Measurements from ENCODE around the gene POLR1H. TPM values are rescaled to one million over a fixed set of nuclear protein-coding genes. Genes with fewer than 3 reads are reported as not detected.
"Not testable (repeated sequence)": the region's sequence is repeated elsewhere in the genome, so short reads cannot be mapped to it uniquely, and the experiment has no call there.

The POLR1H gene
- total RNA-seq, 1 donor from 2014 or later = 16.8 TPM

DNA sequence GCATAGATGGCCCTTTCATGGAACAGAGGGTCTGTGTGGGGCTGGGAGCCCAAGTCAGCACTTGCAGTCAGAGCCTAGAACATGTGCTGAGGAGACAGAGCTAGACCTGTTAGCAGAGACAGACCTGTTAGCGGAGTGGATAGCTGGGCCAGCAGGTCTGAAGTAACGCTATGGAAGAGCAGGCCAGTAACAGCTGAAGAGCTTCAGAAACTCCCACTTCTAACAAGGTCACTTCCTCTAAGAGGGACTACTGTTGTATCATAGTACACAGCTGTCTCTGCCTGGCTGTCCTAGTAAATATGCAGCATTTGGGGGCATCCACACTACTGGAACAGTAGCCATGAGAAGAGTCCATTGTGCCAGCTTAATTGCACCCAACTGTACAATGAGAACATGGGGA, 41.2 kb upstream of the POLR1H start:
- no peak for FAIRE-seq
- Mint-ChIP-seq H3K27me3 (ENCODE audit: low read depth, unreplicated experiment) (peaks cover 2% of the 10 kb centered on the region), H3K4me1 (ENCODE audit: low read depth, unreplicated experiment) (no peaks in the 10 kb centered on the region), H3K9me3 (ENCODE audit: unreplicated experiment) (no peaks in the 10 kb centered on the region), H3K27ac (ENCODE audit: unreplicated experiment) (no peak overlapping the region), H3K36me3 (ENCODE audit: low read depth, unreplicated experiment) (peaks cover 2% of the 10 kb centered on the region), H3K4me3 (ENCODE audit: unreplicated experiment) (no peak overlapping the region)
- H3K9ac ChIP-seq (ENCODE audit: low read length) = no peak overlapping the region
- no peaks in the 10 kb centered on the region for H4K20me1 ChIP-seq (ENCODE audit: insufficient read depth, low read length)
- H3K9me3 ChIP-seq (ENCODE audit: insufficient read depth, low read depth, low read length) = no peaks in the 10 kb centered on the region
- no peaks in the 10 kb centered on the region for H3K79me2 ChIP-seq (ENCODE audit: insufficient read depth, low read length)
- no peaks in the 10 kb centered on the region for H3K27me3 ChIP-seq (ENCODE audit: insufficient read depth, low read length)
- H3K27ac ChIP-seq (ENCODE audit: low read depth, low read length) = no peak overlapping the region
- no peak overlapping the region for H2AFZ ChIP-seq (ENCODE audit: low read depth, low read length)
- H3K36me3 ChIP-seq (ENCODE audit: insufficient read depth, low read length) = no peaks in the 10 kb centered on the region
- no peaks in the 10 kb centered on the region for H3K4me1 ChIP-seq (ENCODE audit: insufficient read depth, low read length)
- no peak overlapping the region for H3K4me3 ChIP-seq (ENCODE audit: insufficient read depth, low read depth, low read length)
- DNase-seq (ENCODE audit: low read depth) = no peak
- TF ChIP-seq EZH2 (IDR thresholded peaks at IDR 0.05; ENCODE audit: insufficient read depth, low read length) = no peak
- TF ChIP-seq, protein P1, sequence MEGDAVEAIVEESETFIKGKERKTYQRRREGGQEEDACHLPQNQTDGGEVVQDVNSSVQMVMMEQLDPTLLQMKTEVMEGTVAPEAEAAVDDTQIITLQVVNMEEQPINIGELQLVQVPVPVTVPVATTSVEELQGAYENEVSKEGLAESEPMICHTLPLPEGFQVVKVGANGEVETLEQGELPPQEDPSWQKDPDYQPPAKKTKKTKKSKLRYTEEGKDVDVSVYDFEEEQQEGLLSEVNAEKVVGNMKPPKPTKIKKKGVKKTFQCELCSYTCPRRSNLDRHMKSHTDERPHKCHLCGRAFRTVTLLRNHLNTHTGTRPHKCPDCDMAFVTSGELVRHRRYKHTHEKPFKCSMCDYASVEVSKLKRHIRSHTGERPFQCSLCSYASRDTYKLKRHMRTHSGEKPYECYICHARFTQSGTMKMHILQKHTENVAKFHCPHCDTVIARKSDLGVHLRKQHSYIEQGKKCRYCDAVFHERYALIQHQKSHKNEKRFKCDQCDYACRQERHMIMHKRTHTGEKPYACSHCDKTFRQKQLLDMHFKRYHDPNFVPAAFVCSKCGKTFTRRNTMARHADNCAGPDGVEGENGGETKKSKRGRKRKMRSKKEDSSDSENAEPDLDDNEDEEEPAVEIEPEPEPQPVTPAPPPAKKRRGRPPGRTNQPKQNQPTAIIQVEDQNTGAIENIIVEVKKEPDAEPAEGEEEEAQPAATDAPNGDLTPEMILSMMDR (IDR thresholded peaks at IDR 0.05; ENCODE audit: insufficient read depth, low read depth, low read length) = no peak
- H3K4me2 ChIP-seq (ENCODE audit: low read length) = no peak overlapping the region

DNA sequence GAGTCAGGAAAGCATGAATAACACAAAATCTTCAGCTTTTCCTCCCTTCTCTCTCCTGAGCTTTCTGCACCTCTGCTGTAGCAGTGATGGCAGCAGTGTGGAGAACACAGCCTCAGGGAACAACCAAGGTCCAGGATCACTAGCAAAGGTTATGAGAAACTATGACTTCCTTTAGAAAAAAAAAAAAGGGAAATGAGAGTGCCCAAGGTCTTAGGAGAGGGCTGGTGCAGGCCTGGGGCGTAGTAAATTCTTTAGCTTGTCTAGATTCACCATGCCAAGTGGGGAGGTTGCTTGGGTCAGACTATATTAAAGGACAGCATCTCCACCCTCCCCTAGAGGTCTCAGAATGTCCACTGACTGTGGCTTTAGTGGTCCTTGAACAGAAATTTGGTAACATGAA, 40.4 kb upstream of the POLR1H start:
- Histone ChIP-seq H3K4me2 (ENCODE audit: low read length) (no peak overlapping the region), H3K79me2 (ENCODE audit: insufficient read depth, low read length) (no peaks in the 10 kb centered on the region), H4K20me1 (ENCODE audit: insufficient read depth, low read length) (no peaks in the 10 kb centered on the region), H3K4me3 (ENCODE audit: insufficient read depth, low read depth, low read length) (no peak overlapping the region), H2AFZ (ENCODE audit: low read depth, low read length) (no peak overlapping the region), H3K9ac (ENCODE audit: low read length) (no peak overlapping the region), H3K9me3 (ENCODE audit: insufficient read depth, low read depth, low read length) (no peaks in the 10 kb centered on the region), H3K36me3 (ENCODE audit: insufficient read depth, low read length) (no peaks in the 10 kb centered on the region), H3K27ac (ENCODE audit: low read depth, low read length) (no peak overlapping the region), H3K27me3 (ENCODE audit: insufficient read depth, low read length) (no peaks in the 10 kb centered on the region), H3K4me1 (ENCODE audit: insufficient read depth, low read length) (no peaks in the 10 kb centered on the region)
- TF ChIP-seq EZH2 (IDR thresholded peaks at IDR 0.05; ENCODE audit: insufficient read depth, low read length) = no peak
- TF ChIP-seq, protein P1 (IDR thresholded peaks at IDR 0.05; ENCODE audit: insufficient read depth, low read depth, low read length) = no peak
- Mint-ChIP-seq H3K27ac (ENCODE audit: unreplicated experiment) (no peak overlapping the region), H3K36me3 (ENCODE audit: low read depth, unreplicated experiment) (peaks cover 2% of the 10 kb centered on the region), H3K9me3 (ENCODE audit: unreplicated experiment) (no peaks in the 10 kb centered on the region), H3K4me3 (ENCODE audit: unreplicated experiment) (no peak overlapping the region), H3K4me1 (ENCODE audit: low read depth, unreplicated experiment) (no peaks in the 10 kb centered on the region), H3K27me3 (ENCODE audit: low read depth, unreplicated experiment) (peaks cover 2% of the 10 kb centered on the region)
- no peak for DNase-seq (ENCODE audit: low read depth)
- FAIRE-seq = no peak

- H3K4me3 ChIP-seq (ENCODE audit: insufficient read depth, low read depth, low read length) = no peak overlapping the region
- no peak overlapping the region for H2AFZ ChIP-seq (ENCODE audit: low read depth, low read length)
- no peak for DNase-seq (ENCODE audit: low read depth)
- no peak overlapping the region for H3K4me3 Mint-ChIP-seq (ENCODE audit: unreplicated experiment)
- H3K79me2 ChIP-seq (ENCODE audit: insufficient read depth, low read length) = no peaks in the 10 kb centered on the region
- H3K36me3 Mint-ChIP-seq (ENCODE audit: low read depth, unreplicated experiment) = peaks cover 4% of the 10 kb centered on the region
- H3K27ac ChIP-seq (ENCODE audit: low read depth, low read length) = no peak overlapping the region
- no peak overlapping the region for H3K4me2 ChIP-seq (ENCODE audit: low read length)
- H3K9me3 Mint-ChIP-seq (ENCODE audit: unreplicated experiment) = no peaks in the 10 kb centered on the region
- H3K27me3 Mint-ChIP-seq (ENCODE audit: low read depth, unreplicated experiment) = peaks cover 4% of the 10 kb centered on the region
- no peak overlapping the region for H3K27ac Mint-ChIP-seq (ENCODE audit: unreplicated experiment)
- no peaks in the 10 kb centered on the region for H3K27me3 ChIP-seq (ENCODE audit: insufficient read depth, low read length)
- H3K9ac ChIP-seq (ENCODE audit: low read length) = no peak overlapping the region
- H4K20me1 ChIP-seq (ENCODE audit: insufficient read depth, low read length) = no peaks in the 10 kb centered on the region
- no peaks in the 10 kb centered on the region for H3K4me1 Mint-ChIP-seq (ENCODE audit: low read depth, unreplicated experiment)
- TF ChIP-seq, protein P1 (IDR thresholded peaks at IDR 0.05; ENCODE audit: insufficient read depth, low read depth, low read length) = no peak
- no peak for TF ChIP-seq EZH2 (IDR thresholded peaks at IDR 0.05; ENCODE audit: insufficient read depth, low read length)
- H3K36me3 ChIP-seq (ENCODE audit: insufficient read depth, low read length) = no peaks in the 10 kb centered on the region
- no peaks in the 10 kb centered on the region for H3K4me1 ChIP-seq (ENCODE audit: insufficient read depth, low read length)
- no peak for FAIRE-seq
- H3K9me3 ChIP-seq (ENCODE audit: insufficient read depth, low read depth, low read length) = no peaks in the 10 kb centered on the region
Measured at GRCh38 chr6:30022189-30022588, 38.9 kb upstream of the POLR1H start.

DNA sequence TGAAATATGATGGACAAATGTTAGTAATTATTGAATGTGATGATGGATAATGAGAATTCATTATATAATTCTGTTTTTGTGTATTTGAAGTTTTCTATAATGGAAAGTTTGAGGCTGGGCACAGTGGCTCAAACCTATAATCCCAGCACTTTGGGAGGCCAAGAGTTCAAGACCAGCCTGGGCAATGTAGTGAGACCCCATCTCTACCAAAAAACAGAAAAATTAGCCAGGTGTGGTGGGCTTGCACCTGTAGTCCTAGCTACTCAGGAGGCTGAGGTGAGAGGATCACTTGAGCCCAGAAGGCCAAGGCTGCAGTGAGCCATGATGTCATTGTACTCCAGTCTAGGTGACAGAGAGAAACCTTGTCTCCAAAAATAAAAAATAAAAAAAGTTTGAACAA, 38.4 kb upstream of the POLR1H start:
- not testable (repeated sequence) for H3K4me1 Mint-ChIP-seq (ENCODE audit: low read depth, unreplicated experiment); H3K27me3 ChIP-seq (ENCODE audit: insufficient read depth, low read length); H3K9ac ChIP-seq (ENCODE audit: low read length); H2AFZ ChIP-seq (ENCODE audit: low read depth, low read length); H3K27ac ChIP-seq (ENCODE audit: low read depth, low read length); H3K4me2 ChIP-seq (ENCODE audit: low read length); H3K36me3 ChIP-seq (ENCODE audit: insufficient read depth, low read length); H3K9me3 ChIP-seq (ENCODE audit: insufficient read depth, low read depth, low read length); H3K27ac Mint-ChIP-seq (ENCODE audit: unreplicated experiment); DNase-seq (ENCODE audit: low read depth); H3K4me3 ChIP-seq (ENCODE audit: insufficient read depth, low read depth, low read length); H4K20me1 ChIP-seq (ENCODE audit: insufficient read depth, low read length); H3K4me1 ChIP-seq (ENCODE audit: insufficient read depth, low read length); H3K9me3 Mint-ChIP-seq (ENCODE audit: unreplicated experiment); H3K27me3 Mint-ChIP-seq (ENCODE audit: low read depth, unreplicated experiment); FAIRE-seq; H3K4me3 Mint-ChIP-seq (ENCODE audit: unreplicated experiment); H3K79me2 ChIP-seq (ENCODE audit: insufficient read depth, low read length); H3K36me3 Mint-ChIP-seq (ENCODE audit: low read depth, unreplicated experiment)

All from astrocyte (in vitro differentiated cells and primary cell).